Activated CD8-positive, alpha-beta memory T cell treated with anti-CD3 and anti-CD28 coated beads, Interleukin-2, amount 50 U/mL, for 24 hours (primary cell): ENCODE measurements around the gene FAM8A1.

Experiments used
- DNase-seq: peaks from one replicate; pipeline ENCODE4 v3.0.0-alpha.2; 2020; ENCODE audit errors: extremely low read depth

The FAM8A1 gene

GRCh38 chr6:17601386-17601703, 1.2 kb downstream of the FAM8A1 start:
- no peak for DNase-seq

GRCh38 chr6:17602888-17603287, 2.8 kb downstream of the FAM8A1 start:
- no peak for DNase-seq

DNA sequence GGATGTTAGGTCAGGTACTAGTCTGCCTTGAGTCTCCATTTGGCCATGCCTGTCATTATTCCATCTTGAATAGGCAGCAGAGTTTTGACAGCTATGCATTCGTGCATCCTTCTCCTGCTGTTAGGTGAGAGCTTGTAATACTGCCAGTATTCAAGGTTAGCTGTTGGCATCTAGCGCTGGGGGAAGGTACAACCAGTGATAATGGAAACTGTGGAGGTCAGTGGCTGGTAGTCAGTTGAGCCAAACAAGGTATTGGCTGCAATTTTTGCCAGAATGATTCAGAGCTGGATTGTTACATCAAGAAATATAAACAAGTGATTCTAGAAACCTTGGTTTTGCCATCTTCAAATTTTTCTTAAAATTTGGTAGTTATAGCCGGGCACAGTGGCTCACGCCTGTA, 6.5 kb downstream of the FAM8A1 start:
- no peak for DNase-seq

DNA sequence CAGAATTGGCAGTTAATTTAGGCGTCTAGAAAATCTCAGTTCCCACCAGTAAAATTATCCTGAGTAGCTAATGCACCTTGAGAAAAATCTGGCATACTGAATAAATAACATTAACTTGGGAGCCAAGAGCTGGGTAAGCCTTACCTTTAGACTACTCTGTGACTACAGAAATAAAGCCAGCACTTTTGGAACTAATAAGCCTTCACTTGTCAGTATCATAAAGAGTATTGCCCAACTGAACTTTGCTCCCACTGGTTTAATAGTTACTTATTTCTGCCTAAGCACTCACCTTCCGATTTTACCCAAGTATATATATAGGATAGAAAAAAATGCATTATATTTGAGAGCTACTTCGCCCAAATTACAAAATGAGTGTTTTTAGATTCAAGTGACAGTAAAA, 10.7 kb downstream of the FAM8A1 start:
- DNase-seq: no peak

- DNase-seq: no peak
These were observed 11.9 kb downstream of the FAM8A1 start for GRCh38 chr6:17612048-17612447.

GRCh38 chr6:17615794-17616193, 15.7 kb downstream of the FAM8A1 start:
- no peak for DNase-seq

GRCh38 chr6:17621003-17621402, 20.9 kb downstream of the FAM8A1 start:
- no peak for DNase-seq

GRCh38 chr6:17622144-17622543, 22.0 kb downstream of the FAM8A1 start:
- no peak for DNase-seq

DNA sequence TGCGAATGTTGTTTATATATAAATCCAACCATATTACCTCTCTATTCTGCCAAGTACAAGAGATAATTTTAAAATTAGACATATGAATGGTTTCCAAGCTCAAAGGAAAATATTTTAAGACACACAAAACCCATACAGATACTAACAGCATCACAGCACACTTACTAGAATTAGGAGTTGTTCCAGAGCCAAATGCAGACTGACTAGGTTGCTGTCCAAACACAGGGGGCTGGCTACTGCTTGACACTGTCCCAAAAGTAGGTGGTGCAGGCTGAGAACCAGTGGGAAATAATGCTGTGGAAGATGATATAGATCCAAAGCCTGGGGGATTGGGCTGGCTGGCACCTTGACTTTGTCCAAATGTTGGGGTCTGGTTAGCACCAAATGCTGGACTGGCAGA, 24.3 kb downstream of the FAM8A1 start:
- DNase-seq: no peak

DNA sequence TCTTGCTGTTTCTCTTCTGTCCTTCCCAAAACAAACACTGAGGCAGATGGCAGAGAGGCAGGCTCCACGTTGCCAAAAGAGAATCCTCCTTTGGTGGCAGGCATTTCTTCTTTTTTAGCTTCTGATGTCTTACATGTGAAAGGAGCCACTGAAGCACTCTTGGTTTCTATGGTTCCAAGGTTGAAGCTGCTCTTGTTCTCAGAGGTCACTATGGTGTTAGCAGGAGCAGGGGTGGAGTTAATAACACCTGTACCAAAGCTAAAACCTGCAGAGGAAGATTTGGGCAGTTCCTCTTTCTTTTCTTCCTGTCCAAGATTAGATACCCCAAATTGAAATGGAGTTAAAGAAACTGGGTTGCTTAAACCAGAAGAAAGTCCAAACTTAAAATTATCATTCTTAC, 28.8 kb downstream of the FAM8A1 start:
- DNase-seq: no peak

DNA sequence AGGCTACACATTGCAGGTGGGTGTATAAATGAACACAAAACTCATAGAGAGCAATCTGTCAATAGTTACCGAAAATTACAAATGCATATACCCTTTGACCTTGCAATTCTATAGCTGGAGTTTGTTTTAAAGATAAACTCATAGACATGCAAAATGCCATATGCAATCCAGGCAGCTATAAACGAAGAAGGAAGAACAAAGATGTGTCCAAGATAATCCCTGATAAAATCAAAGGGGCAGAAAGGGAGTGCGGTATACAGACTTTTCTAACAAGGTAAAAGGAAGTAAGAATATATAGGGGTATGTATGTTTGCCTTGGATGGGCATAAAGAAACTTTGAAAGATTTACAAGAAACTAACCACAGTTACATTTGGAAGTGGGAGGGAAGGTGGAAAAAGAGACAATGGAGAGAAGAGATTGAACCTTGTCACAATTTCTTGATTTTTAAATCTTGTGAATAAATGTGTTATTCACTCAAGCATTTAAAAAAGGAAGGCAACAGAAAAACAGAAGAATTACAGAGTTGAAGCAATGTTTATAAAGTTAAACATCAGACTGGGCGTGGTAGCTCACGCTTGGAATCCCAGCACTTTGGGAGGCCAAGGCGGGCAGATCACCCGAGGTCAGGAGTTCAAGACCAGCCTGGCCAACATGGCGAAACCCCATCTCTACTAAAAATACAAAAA, 29.9 kb downstream of the FAM8A1 start:
- no peak for DNase-seq

DNA sequence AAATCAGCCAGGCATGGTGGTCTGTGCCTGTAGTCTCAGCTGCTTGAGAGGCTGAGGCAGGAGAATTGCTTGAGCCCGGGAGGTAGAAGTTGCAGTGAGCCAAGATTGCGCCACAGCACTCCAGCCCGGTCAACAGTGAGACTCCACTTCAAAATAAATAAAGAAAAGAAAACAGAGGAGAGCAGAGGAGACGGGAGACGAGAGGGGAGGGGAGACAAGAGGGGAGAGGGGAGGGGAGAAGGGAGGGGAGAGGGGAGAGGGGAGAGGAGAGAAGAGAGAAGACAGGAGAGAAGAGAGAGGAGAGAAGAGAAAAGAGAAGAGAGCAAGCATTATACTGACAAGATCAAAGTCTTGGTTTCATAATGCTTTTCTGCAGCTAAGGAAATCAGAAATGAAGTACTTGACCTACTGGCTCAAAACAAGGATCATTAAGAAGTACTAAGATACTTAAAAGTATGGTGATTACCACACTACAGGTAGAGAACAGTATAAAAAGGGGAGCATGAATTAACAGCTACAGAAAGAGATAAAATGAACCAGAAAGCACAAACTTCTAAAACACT, 30.5 kb downstream of the FAM8A1 start:
- DNase-seq: no peak

- DNase-seq: no peak
These were observed 32.8 kb downstream of the FAM8A1 start for GRCh38 chr6:17632934-17633333.

DNA sequence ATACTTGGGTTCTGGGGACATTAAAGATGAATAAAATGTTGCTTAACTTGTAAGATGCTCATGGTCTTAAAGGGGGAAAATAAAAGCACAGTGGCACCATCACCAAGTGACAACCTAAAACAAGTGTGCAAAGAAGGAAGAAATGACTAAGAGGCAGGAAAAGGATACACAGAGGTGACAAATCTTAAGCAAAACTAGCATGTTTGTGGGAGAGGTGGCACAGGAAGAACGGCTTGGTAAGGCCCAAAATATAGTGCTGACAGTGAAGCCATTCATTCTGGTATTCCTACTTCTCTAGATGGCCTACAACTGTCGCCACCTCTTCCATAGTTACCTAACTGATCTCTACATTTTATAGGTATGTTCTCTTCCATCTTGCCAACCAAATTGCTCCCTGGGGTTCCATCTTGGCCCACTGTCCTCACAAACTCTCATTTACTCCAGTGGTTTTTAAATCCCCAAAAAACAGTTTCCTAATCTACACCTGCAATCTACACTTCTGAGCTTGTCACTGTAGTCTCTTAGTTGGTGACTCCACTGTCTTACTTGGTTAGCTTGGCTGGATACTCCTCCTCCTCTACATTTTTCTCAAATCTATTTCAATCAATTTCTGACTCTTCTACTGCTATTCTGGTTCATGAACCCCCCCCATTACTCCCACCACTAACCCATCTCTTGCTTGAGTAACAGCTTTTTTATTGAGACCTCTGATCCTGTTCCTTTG, 33.5 kb downstream of the FAM8A1 start:
- DNase-seq: no peak

- DNase-seq: no peak
These were observed 35.5 kb downstream of the FAM8A1 start for GRCh38 chr6:17635568-17635967.

GRCh38 chr6:17638212-17638715, 38.2 kb downstream of the FAM8A1 start:
- DNase-seq: no peak

GRCh38 chr6:17640477-17640917, 40.4 kb downstream of the FAM8A1 start:
- DNase-seq: no peak

GRCh38 chr6:17648745-17649144, 48.6 kb downstream of the FAM8A1 start:
- DNase-seq: no peak

DNA sequence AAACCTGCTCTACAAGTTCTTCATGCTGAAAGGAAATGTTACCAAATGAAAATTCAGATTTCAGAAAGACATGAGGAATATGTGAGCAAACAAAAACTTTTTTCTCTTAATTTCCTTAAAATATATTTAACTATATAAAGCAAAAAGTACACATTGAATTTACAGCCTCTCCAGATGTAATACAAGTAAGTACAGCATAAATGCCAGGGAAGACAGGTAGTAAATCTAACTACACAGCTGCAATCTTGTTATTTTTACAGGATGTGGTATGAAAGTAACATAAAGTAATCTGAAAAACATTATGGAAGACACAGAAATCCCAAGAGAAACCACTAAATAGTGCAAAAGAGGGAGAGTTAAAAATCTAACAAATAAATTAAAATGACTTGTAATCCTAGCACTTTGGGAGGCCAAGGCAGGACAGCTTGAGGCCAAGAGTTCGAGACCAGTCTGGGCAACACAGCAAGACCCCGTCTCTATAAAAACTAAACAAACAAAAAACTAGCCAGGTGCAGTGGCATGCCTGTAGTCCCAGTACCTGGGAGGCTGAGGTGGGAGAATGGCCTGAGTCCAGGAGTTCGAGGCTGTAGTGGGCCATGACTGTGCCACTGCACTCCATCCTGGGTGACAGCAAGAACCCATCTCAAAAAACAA, 50.7 kb downstream of the FAM8A1 start:
- no peak for DNase-seq

DNA sequence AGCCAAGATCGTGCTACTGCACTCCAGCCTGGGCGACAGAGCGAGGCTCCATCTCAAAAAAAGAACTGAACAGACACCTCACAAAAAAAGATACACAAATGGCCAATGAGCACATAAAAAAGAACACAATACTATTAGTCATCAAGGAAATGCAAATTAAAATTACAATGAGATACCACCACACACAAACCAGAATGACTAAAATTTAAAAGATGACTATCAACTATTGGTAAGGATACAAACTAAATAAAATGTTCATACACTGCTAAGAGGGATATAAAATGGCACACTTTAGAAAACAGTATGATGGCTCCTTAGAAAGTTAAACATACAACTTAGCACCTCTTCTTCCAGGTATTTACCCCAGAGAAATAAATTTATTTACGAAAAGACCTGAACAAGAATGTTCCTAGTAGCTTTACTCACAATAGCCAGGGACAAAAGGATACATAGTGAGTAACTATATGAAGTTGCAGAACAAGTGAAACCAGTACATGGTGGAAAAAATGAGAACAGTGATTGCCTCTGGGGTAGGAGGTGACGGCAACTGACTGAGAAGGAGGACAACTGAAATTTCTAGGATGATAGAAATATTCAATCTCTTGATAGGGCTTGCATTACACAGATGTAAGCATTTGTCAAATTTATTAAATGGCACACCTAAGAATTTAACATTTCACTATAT, 53.2 kb downstream of the FAM8A1 start:
- DNase-seq: no peak

DNA sequence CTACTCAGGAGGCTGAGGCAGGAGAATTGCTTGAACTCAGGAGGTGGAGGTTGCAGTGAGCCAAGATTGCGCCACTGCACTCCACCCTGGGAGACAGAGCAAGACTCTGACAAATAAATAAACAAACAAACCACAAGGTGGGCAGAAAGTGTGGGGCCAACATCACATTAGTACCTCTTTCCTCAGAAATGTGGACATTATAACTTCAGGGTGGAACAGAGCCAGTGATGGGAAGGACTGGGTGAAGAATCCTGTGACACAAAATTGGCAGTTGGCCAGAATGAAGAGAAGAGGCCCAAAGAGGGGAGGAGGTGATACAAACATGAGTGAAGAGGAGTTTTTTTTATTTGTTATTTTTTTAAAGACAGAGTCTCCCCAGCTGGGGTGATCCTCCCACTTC, 56.0 kb downstream of the FAM8A1 start:
- no peak for DNase-seq

GRCh38 chr6:17656644-17657043, 56.5 kb downstream of the FAM8A1 start:
- no peak for DNase-seq
